ENCODE data around the gene PURA.

PURA gene

DNA sequence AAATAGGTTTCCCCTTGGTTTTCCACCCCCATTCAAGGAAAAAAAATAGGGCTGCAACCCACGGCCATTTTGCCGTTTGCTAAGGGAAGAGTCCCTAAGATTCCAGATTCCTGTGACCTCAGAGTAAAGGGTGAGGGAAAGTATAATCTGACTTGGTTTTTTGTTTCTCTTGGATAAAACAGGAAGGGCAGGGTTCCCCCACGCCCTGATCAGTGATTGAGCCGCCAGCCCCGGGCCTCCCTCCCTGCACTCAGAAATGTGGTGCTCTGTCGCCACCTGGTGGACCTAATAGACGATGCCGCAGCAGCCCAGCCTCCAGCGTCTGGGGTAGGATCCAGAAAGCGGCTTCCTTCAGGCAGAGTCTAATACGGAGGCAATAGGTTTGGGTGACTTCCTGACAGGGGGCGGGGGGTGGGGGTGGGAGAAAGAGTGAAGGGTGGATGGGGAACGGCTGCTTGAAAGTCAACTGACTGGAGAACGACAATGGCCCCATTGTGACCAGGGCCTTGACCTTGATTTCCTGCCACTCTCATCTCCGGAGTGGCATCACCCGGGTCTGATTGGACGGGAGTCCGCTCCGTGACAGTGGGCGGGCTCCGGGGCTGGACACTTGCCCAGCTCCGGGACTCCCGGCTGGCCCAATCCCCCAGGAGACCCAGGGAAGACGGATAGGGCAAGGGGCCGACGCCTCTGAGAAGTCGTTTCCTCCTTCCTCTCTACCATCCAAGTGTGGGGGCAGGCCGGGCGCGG is 43.3 kb downstream of the PURA start:
- H3K4me3 ChIP-seq (replicated peaks; ENCODE audit: low read depth, low read length): peak overlapping the region; percentile 7; the same call in 1 of the 2 replicates
- peak; percentile 82 for TF ChIP-seq CTCF (IDR thresholded peaks at IDR 0.05; ENCODE audit: low read depth, low read length, missing control alignments)
- peak; percentile 51 for DNase-seq (ENCODE audit: extremely low read depth, low read depth)

DNA sequence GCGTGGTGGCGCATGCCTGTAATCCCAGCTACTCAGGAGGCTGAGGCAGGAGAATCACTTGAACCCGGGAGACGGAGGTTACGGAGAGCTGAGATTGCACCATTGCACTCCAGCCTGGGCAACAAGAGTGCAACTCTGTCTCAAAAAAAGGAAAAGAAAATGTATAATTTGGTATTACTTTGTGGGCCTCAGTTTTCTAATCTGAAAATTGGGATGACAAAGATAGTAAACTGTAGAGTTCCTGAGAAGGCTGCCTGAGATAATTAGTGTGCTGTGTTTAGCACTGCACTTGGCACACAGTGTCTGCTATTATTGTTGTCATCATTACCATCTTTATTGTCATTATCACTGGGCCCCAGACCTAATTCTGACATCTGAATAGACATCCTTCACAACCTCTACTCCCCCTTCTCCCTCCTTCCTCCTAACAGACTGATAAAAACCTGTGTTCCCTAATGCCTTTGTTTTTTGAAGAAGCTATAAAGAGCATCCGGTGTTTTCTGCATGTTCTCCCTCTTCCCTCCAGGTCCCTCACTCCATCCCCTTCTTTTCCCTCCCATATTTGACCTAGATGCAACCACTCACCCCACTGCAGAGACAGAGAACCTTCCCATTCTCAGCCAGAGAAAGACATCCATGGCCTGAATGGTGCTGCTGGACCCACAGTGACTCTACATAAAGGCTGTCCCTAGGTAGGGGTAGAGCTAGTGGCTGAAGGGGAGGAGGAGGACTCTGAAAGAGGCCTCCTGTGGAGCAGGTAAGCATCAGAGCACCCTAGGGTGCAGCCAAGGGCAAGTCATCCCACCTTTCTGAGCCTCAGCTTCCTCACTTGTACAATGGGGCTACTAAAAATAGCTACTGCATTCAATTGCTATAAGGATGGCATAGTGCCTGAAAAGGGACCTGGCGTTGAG is 45.4 kb downstream of the PURA start:
- no peak for DNase-seq (ENCODE audit: extremely low read depth, low read depth)
- TF ChIP-seq CTCF (IDR thresholded peaks at IDR 0.05; ENCODE audit: low read depth, low read length, missing control alignments): no peak
- H3K4me3 ChIP-seq (replicated peaks; ENCODE audit: low read depth, low read length): no peak overlapping the region

DNA sequence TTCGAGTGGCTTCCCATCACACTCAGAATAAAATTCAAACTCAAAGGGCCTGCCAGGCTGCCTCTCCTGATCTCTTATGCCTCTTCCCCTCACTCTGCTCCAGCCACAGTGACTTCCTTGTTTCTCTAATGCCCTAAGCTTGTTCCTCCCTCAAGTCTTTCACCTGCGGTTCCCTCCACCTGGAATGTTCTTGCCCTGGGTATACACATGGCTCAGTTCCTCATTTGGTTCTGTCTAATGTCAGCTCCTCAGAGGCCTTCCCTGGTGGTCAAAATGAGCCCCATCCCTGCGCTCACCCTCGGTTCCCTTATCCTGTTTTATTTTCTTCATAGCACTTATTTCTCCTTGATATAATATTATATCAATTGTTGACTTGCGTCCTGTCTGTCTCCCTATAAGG is 48.4 kb downstream of the PURA start:
- H3K4me3 ChIP-seq (replicated peaks; ENCODE audit: low read depth, low read length): no peak overlapping the region
- no peak for TF ChIP-seq CTCF (IDR thresholded peaks at IDR 0.05; ENCODE audit: low read depth, low read length, missing control alignments)
- DNase-seq (ENCODE audit: extremely low read depth, low read depth): no peak

- DNase-seq (ENCODE audit: extremely low read depth, low read depth): no peak
- no peak overlapping the region for H3K4me3 ChIP-seq (replicated peaks; ENCODE audit: low read depth, low read length)
- TF ChIP-seq CTCF (IDR thresholded peaks at IDR 0.05; ENCODE audit: low read depth, low read length, missing control alignments): no peak
These were observed 48.9 kb downstream of the PURA start for GRCh38 chr5:140162781-140163180.

DNA sequence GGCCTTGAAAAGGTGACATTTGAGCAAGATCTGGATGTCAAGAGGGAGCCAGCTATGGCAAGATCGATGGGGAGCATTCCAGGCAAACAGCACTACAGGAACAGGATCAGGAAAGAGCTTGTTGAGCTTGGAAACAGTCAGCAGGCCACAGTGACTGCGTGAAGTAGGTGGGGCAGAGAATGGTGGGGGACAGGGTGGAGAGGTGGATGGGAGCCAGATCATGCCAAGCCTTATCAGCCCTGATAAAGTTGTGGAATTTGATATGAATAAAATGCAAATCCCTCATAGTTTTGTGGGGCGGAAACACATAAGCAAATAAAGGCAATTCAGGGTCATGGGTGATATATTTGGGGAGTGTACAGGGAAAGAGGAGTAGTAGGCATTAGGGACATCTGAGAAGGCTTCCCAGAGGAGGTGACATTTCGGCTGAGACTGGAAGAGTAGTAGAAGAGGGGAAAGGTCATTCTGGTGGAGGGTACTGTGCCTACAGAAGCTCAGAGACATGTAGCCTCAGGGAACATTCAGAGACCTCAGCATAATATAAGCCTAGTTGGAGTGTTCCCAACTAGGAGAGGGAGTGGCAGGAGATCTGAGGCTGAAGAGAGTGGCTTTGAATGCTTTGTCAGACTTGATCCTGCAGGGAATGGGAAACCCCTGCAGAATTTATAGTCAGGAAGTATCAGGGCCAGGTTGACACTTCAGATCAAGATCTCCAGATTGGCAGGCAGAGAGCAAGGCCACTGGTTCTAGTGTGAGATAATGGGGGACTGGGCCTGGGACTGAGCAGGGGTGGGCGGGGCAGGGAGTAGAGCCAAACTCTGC is 51.4 kb downstream of the PURA start:
- DNase-seq (ENCODE audit: extremely low read depth, low read depth): no peak
- H3K4me3 ChIP-seq (replicated peaks; ENCODE audit: low read depth, low read length): no peak overlapping the region
- no peak for TF ChIP-seq CTCF (IDR thresholded peaks at IDR 0.05; ENCODE audit: low read depth, low read length, missing control alignments)

DNA sequence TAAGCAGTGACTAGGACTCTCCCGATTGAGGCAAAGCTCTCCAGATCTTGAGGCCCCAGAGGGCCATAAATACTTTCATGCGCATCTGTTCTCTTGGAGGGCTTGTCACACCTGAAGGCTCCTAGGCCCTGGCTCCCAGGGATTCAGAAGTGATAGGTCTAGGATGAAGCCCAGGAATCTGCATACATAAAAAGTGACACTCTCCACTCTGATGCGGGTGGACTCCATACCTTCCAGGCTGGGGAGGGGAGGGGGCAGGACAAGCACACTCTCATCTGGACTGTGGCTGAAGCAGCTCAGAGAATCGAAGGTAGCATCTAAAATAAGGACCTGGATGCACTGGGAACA is 52.0 kb downstream of the PURA start:
- TF ChIP-seq CTCF (IDR thresholded peaks at IDR 0.05; ENCODE audit: low read depth, low read length, missing control alignments): no peak
- H3K4me3 ChIP-seq (replicated peaks; ENCODE audit: low read depth, low read length): no peak overlapping the region
- DNase-seq (ENCODE audit: extremely low read depth, low read depth): no peak

All from HFF-Myc (cell line).